HG03521 (cell line): Measurements from ENCODE around the gene IRF3.
"Not testable (repeated sequence)": the region's sequence is repeated elsewhere in the genome, so short reads cannot be mapped to it uniquely, and the experiment has no call there.

ENCODE experiments used
- ATAC-seq: cut with Tn5 transposase; IDR thresholded peaks from one replicate; pipeline ENCODE4 v1.9.1; 2021; ENCODE audit warnings: mild to moderate bottlenecking, moderate library complexity; ENCODE audit not compliant: unreplicated experiment

IRF3 gene

GRCh38 chr19:49651820-49652550 is 13.7 kb downstream of the IRF3 start:
- ATAC-seq: no peak

- ATAC-seq: no peak
These were observed 14.4 kb downstream of the IRF3 start for GRCh38 chr19:49651029-49651819.

GRCh38 chr19:49646586-49646985 is 19.1 kb downstream of the IRF3 start:
- no peak for ATAC-seq

GRCh38 chr19:49645995-49646394 is 19.7 kb downstream of the IRF3 start:
- no peak for ATAC-seq

GRCh38 chr19:49645592-49645991 is 20.1 kb downstream of the IRF3 start:
- no peak for ATAC-seq

- ATAC-seq: no peak
These were observed 22.2 kb downstream of the IRF3 start for GRCh38 chr19:49643466-49643865.

GRCh38 chr19:49642492-49643035 is 23.1 kb downstream of the IRF3 start:
- ATAC-seq: no peak

- ATAC-seq: peak; percentile 61
These were observed 23.8 kb downstream of the IRF3 start, which contains the start of gene SCAF1 for GRCh38 chr19:49641688-49642491. Gene SCAF1, plus strand, starts transcription at chr19:49642209. Its CDS starts 2,818 bp downstream, at chr19:49645027.

GRCh38 chr19:49640113-49640898 is 25.4 kb downstream of the IRF3 start, which contains the start of gene RRAS:
Gene RRAS, minus strand, starts transcription at chr19:49640143. Its CDS starts 45 bp downstream, at chr19:49640098.
- ATAC-seq: peak; percentile 46

GRCh38 chr19:49639401-49640112 is 26.1 kb downstream of the IRF3 start:
- no peak for ATAC-seq

GRCh38 chr19:49637821-49638738 is 27.6 kb downstream of the IRF3 start:
- no peak for ATAC-seq

GRCh38 chr19:49636233-49636932 is 29.3 kb downstream of the IRF3 start:
- ATAC-seq: no peak

- ATAC-seq: no peak
These were observed 30.0 kb downstream of the IRF3 start for GRCh38 chr19:49635530-49636232.

- not testable (repeated sequence) for ATAC-seq
These were observed 32.4 kb downstream of the IRF3 start for GRCh38 chr19:49633273-49633672.

GRCh38 chr19:49632576-49632975 is 33.1 kb downstream of the IRF3 start:
- ATAC-seq: no peak

GRCh38 chr19:49631610-49632192 is 34.0 kb downstream of the IRF3 start:
- ATAC-seq: no peak
